Measurements from ENCODE around the gene SCP2.
A peak's percentile ranks its signal among the peaks of the same experiment; 100 is the strongest.

SCP2 gene

GRCh38 chr1:53037159-53037558, 110.1 kb downstream of the SCP2 start:
- DNase-seq (ENCODE audit: low spot score) = no peak

GRCh38 chr1:53038566-53038965, 111.5 kb downstream of the SCP2 start:
- DNase-seq (ENCODE audit: low spot score) = no peak

DNA sequence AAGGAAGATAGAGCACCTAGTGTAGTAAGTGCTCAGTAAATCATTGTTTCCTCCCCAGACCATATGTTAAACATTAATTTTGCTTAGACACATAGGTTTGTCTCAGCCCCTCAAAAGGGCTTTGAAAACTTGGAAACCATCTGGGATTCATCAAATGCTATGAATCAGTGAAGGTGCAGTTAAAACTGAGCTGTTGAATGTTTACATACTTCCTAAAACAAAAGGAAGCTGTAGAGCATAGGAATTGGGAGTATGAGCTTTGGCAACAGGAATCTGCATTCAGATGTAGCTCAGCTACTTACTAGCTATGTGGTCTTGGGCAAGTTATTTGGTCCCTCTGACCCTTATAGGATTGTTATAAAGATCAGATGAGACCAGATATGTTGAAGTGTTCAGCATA, 116.2 kb downstream of the SCP2 start:
- DNase-seq (ENCODE audit: low spot score) = no peak

DNA sequence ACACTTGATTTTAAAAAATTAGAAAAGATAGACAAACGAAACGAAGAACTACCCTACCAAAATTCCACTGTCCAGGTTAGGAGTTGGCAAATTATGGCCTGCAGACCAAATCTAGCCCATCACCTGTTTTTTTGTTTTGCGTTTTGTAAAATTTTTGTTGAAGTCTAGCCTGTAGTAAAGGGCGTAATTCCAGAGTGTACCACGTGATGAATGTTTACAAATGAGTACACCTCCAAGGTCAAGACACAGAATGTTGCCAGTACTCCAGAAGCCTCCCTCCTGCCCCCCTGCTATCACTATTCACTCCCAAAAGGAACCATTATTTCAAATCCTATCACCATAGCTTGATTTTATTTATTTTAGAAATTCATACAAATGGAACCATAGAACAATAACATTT, 117.8 kb downstream of the SCP2 start:
- no peak for DNase-seq (ENCODE audit: low spot score)

- no peak for DNase-seq (ENCODE audit: low spot score)
These were observed 119.9 kb downstream of the SCP2 start for GRCh38 chr1:53046930-53047329.

- DNase-seq (ENCODE audit: low spot score) = no peak
These were observed 121.0 kb downstream of the SCP2 start for GRCh38 chr1:53047737-53048736.

- no peak for DNase-seq (ENCODE audit: low spot score)
These were observed 122.0 kb downstream of the SCP2 start for GRCh38 chr1:53048960-53049573.

DNA sequence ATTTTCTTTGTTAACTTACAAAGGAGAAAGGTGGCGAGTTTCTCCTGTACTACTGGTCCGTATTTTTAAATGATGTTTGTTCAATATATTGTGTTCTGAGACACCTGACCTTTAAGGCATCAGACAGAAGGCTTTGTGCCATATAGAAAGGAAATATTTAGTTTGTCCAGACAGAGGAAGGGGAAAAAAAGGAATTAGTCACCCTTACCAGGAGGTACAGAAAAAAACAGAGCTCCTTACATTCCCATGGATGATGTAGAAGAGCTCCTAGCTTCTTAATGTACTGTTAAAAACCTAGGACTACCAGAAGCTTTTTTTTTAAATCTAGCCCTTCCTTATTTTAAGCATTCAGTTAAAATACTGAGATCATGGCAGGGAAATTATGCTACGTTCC, 122.5 kb downstream of the SCP2 start:
- DNase-seq (ENCODE audit: low spot score) = no peak

- no peak for DNase-seq (ENCODE audit: low spot score)
These were observed 123.2 kb downstream of the SCP2 start for GRCh38 chr1:53050310-53050709.

- DNase-seq (ENCODE audit: low spot score) = no peak
These were observed 124.6 kb downstream of the SCP2 start for GRCh38 chr1:53051676-53052075.

- DNase-seq (ENCODE audit: low spot score) = no peak
These were observed 130.1 kb downstream of the SCP2 start for GRCh38 chr1:53057127-53057526.

DNA sequence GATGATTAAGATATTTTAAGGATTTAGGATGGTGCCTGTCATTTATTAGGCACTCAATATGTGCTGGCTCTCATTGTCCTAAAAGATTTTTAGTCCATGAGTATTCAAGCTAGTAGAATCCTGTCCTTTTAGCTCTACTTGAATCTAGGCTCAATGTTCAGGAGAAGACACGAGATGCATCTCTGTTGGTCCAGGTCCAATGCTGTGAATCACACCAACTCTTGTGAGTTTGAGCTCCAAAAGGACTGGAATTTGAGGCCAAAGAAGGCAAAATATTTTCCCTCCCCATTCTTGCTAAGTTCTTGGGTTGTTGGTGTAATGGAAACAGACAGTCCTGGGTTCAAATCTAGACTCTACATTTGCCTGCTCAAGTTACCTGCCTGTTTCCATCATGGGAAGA, 133.5 kb downstream of the SCP2 start:
- DNase-seq (ENCODE audit: low spot score) = no peak

- DNase-seq (ENCODE audit: low spot score) = no peak
These were observed 134.2 kb downstream of the SCP2 start for GRCh38 chr1:53061123-53061858.

DNA sequence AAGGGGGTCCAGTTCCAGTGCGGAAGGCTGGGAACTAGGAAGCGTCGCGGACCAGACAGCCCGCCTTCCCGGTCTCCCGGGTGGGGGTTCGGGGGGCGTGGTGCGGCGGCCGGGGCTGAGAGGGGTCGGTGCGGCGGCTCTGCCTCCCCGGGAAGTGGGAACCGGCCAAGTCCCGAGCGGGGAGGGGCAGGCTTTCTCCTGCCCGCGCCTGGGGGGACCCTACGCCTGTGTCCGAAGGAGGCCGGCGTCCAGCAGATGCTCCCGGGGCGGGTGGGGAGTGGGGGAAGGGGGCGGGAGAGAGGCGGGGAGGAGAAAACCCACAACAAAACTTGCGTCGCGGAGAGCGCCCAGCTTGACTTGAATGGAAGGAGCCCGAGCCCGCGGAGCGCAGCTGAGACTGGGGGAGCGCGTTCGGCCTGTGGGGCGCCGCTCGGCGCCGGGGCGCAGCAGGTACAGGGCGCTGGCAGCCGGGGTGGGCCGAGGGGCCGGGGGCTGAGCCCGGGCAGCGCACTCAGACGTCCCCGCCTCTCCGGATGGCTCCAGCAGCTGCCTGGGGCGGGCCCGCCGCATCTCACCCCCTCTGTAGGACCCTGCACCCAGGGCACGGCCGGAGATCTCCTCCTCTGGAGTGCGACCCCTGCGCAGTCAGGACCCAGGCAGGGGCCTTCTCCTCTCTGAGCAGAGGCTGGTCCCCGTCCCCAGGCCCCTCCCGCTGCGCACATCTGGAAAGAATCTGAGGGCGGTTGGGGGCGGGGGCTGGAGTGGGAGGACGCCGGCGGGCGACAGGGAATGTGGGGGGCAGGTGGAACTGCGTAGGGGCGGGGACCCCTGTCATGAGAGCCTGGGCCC, 135.0 kb downstream of the SCP2 start, which contains the start of gene PODN:
Gene PODN, plus strand, starts transcription at position 355 of the 849 bp plus-strand sequence. CDS start 7,643 bp downstream, outside the sequence.
- peak; percentile 57 for DNase-seq (ENCODE audit: low spot score)

DNA sequence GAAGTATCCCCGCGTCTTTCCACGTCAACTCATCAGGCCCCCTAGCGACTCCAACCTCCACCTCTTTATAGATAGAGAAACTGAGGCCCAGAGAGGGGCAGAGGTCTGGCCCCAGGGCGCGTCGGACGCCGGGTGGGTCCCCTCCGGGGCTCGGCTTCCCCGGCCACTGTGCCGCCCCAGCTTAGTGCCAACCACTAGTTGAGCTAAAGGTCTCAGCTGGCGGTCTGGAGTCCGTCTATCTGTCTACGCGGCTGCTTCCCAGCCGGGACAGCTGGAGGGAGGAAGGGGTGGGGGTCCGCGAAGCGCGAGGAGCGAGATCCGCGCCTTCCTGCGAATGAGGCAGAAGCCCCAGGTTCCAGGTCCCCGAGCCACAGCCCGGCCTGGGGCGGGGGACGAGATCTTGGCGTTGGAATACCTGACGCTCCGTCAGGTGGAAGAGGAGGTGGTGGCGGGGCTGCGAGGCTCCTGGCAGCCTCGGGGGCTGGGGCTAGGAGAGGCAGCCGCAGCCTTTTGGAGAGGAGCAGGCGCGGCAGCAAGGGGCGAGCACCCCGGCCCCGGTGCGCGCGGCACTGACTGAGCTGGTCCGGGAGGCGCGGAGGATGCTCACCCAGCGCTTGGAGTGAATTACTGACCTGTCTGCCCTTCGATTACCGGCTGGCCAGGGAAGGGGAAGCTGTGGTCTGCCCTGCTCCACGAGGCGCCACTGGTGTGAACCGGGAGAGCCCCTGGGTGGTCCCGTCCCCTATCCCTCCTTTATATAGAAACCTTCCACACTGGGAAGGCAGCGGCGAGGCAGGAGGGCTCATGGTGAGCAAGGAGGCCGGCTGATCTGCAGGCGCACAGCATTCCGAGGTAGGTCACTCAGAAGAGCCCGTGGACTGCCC, 135.9 kb downstream of the SCP2 start:
- DNase-seq (ENCODE audit: low spot score) = no peak

DNA sequence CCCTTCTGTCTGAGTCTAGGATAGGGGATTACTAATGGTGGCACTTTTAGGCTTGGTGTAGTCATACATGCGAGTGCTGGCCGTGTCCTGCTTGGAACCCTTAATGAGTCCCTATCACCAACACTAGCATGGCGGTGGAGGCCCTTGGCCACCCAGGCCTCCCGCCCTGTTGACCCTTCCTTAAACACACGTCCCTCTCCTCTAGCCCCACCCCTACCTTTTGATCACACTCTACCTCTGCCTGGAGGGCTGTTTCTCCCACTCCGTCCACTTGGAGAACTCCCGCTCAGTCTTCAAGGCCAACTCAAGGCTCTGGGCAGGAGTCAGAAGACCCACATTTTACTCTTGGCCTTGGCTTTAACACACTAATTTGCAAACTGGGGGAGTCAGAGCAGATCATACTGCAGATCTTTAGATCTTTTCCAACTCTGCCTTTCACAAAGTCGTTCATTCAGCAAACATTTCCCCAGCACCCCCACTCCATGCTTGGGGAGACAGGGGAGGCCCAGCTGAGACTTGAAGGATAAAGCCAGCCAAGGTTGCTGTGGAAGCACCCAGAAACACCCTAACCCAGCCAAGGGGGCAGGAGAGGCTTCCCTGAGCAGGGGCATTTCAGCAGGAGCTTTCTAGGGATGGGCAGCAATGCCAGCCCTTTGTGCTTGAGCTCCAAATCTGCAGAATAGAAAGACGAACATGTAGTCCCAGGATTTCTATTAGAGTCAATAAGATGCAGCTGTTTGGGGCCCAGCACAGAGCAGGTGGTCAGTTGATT, 136.9 kb downstream of the SCP2 start:
- no peak for DNase-seq (ENCODE audit: low spot score)

- no peak for DNase-seq (ENCODE audit: low spot score)
These were observed 138.3 kb downstream of the SCP2 start for GRCh38 chr1:53065391-53065790.

DNA sequence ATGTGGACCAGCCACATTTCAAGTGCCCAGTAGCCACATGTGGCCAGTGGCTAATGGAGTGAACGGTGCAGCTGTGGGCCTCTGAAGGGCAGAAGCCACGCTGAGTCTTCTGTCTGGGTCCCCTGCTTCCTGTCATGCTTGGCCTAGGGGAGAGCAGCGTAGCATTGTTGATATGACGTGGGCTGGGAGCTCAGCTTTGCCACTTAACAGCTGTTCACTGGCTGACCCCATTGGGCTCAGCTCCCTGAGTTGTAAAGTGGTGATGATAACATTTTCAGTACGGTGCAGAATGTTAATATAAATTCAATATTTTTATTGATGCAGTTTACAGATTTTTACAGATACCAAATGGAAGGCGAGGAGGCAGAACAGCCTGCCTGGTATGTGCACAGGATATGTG, 139.4 kb downstream of the SCP2 start:
- DNase-seq (ENCODE audit: low spot score) = no peak

DNA sequence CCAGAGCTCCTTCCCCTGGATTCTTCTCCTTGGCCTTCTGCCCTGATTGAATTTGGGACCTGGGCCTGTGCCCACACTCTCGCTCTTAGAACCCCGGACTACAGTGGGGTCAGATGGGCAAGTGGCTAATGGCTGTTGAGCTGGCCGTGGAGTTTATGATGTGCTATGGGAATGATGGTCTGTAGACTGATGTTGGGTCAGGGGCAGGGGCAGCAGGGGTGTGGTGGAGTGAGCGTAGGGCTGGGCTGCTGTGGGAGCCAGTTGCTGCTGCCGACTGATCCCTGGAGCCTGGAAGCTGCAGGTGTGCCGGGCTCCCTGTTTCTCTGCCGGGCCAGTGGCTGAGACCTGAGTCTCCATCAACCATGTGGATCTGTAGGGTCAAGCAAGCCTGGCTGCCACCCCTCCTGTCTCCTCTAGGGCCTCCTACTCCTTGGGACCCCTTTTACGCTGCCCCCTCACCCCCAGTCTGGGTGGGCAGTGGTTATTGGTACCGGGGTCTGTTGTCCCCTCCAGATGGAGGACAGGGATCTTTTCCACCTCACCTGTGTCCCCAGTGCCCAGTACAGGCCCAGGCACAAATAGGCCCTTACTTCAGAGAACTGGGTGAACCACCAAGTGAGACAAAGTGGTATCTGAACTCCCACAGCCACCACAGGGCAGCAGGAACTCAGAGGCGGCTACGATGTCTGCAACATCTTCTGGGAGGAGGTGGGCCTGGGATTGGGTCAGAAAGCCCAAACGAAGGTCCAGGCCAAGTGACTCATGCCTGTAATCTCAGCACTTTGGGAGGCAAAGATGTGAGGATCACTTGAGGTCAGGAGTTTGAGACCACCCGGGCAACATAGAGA, 140.0 kb downstream of the SCP2 start:
- DNase-seq (ENCODE audit: low spot score) = no peak

Data from HuH-7.5 (cell line).